Keratinocyte (primary cell): ENCODE data around the gene LDLRAD4. TPM values are rescaled to one million over a fixed set of nuclear protein-coding genes. Genes with fewer than 3 reads are reported as not detected.

ENCODE experiments used
- DNase-seq: peaks from one replicate; pipeline ENCODE4 v3.0.0-alpha.2; 2011; ENCODE audit warnings: low read depth, missing footprints, low spot score
- FAIRE-seq: peaks from 2 replicates; lab custom pipeline; 2011; peaks lifted over from hg19 to GRCh38; lab: Jason Lieb, UNC
- H2AFZ ChIP-seq: 2 replicates; pipeline ENCODE4 v1.6.0; 2012; ENCODE audit warnings: low read length, control low read depth, inconsistent platforms; ENCODE audit not compliant: control insufficient read depth
- H3K27ac ChIP-seq: 2 replicates; pipeline ENCODE4 v1.5.1; 2011; ENCODE audit warnings: low read length; ENCODE audit not compliant: control insufficient read depth, insufficient read depth
- H3K27me3 ChIP-seq: 3 replicates; pipeline ENCODE4 v1.6.0; 2011; ENCODE audit warnings: low read length; ENCODE audit not compliant: control insufficient read depth, insufficient read depth; ENCODE audit errors: extremely low read depth
- H3K36me3 ChIP-seq, 2 experiments: 2 replicates in 1 of 2; 3 replicates in 1 of 2; pipeline ENCODE4 v1.5.1; 2011; ENCODE audit warnings: low read length in 2 of 2, mild to moderate bottlenecking in 1 of 2; ENCODE audit not compliant: control insufficient read depth in 2 of 2, insufficient read depth in 2 of 2; ENCODE audit errors: extremely low read depth in 1 of 2
- H3K4me1 ChIP-seq: 3 replicates; pipeline ENCODE4 v1.5.1; 2011; ENCODE audit warnings: low read length; ENCODE audit not compliant: control insufficient read depth, insufficient read depth; ENCODE audit errors: extremely low read depth
- H3K4me2 ChIP-seq: 3 replicates; pipeline ENCODE4 v1.6.0; 2011; ENCODE audit warnings: low read depth, low read length; ENCODE audit not compliant: control insufficient read depth, insufficient read depth; ENCODE audit errors: extremely low read depth
- H3K4me3 ChIP-seq, 3 experiments: fragments of 200-600 bp in 1 of 3; sonication (generic) in 1 of 3; 2 replicates in 2 of 3; 3 replicates in 1 of 3; pipeline ENCODE4 v1.5.1; 2011 to 2016; ENCODE audit warnings: low read length in 3 of 3, mild to moderate bottlenecking in 3 of 3, control low read depth in 2 of 3, inconsistent platforms in 1 of 3, low read depth in 1 of 3, mixed read lengths in 1 of 3, mixed run types in 1 of 3, moderate library complexity in 1 of 3; ENCODE audit not compliant: control insufficient read depth in 2 of 3, insufficient read depth in 2 of 3; ENCODE audit errors: extremely low read depth in 1 of 3
- H3K79me2 ChIP-seq: 2 replicates; pipeline ENCODE4 v1.6.0; 2012; ENCODE audit warnings: low read length; ENCODE audit not compliant: control insufficient read depth, insufficient read depth
- H3K9ac ChIP-seq: 3 replicates; pipeline ENCODE4 v1.6.0; 2011; ENCODE audit warnings: low read length; ENCODE audit not compliant: control insufficient read depth, insufficient read depth; ENCODE audit errors: extremely low read depth
- H3K9me1 ChIP-seq: 3 replicates; pipeline ENCODE4 v1.6.0; 2011; ENCODE audit warnings: low read length; ENCODE audit not compliant: control insufficient read depth, insufficient read depth; ENCODE audit errors: extremely low read depth
- H3K9me3 ChIP-seq: 2 replicates; pipeline ENCODE4 v1.5.1; 2012; ENCODE audit warnings: low read depth, low read length; ENCODE audit not compliant: control insufficient read depth
- H4K20me1 ChIP-seq: 3 replicates; pipeline ENCODE4 v1.6.0; 2011; ENCODE audit warnings: low read length; ENCODE audit not compliant: control insufficient read depth, insufficient read depth; ENCODE audit errors: extremely low read depth
- CTCF ChIP-seq, 3 experiments: IDR thresholded peaks in 1 of 3; conservative IDR thresholded peaks in 1 of 3; optimal IDR thresholded peaks in 1 of 3; 2 replicates in 2 of 3; 3 replicates in 1 of 3; pipeline versions ENCODE3 to v1.5.1; 2011; ENCODE audit warnings: low read length in 3 of 3, mild to moderate bottlenecking in 3 of 3, moderate library complexity in 2 of 3, control low read depth in 1 of 3, inconsistent platforms in 1 of 3; ENCODE audit not compliant: insufficient read depth in 2 of 3; ENCODE audit errors: extremely low read depth in 1 of 3
- EZH2 ChIP-seq: IDR thresholded peaks from one replicate; pipeline ENCODE4 v1.6.1; 2012; ENCODE audit warnings: inconsistent platforms, mild to moderate bottlenecking, low read length, moderate library complexity
- dilution Hi-C: fragments of 300-500 bp; cut with MboI; formaldehyde crosslinking; loops from one replicate; pipeline ENCODE4 v1.7.0; 2020; ENCODE audit warnings: low sequenced_read_pairs; ENCODE audit not compliant: extremely low pct_ligation_motif_present
- polyA plus RNA-seq, 5 experiments: library from polyadenylated mRNA; depleted of rRNA in 3 of 5; stranded (reverse) in 3 of 5; stranded (forward) in 1 of 5; unstranded in 1 of 5; fragments of >200 nt; gene quantifications; 1 replicate in 1 of 5; 2 replicates in 3 of 5; 3 replicates in 1 of 5; pipeline versions ENCODE4 v1.2.1 to v1.2.3, GENCODE V29; 2011 to 2012; ENCODE audit warnings: missing spikeins in 2 of 5, low read depth in 1 of 5, low replicate concordance in 1 of 5

LDLRAD4 gene
- polyA plus RNA-seq, 1 donor (not counting 4 experiments of a cell fraction or from before 2014, with no cell fraction given): not detected

- Histone ChIP-seq H4K20me1 (no peaks in the 10 kb centered on the region), H3K4me2 (no peak overlapping the region), H3K27ac (no peak overlapping the region), H2AFZ (peak overlapping the region; percentile 37), H3K27me3 (peaks cover 10% of the 10 kb centered on the region), H3K9me1 (no peaks in the 10 kb centered on the region), H3K4me3 (no peak overlapping the region), H3K9me3 (peaks cover 11% of the 10 kb centered on the region), H3K36me3 (no peaks in the 10 kb centered on the region), H3K9ac (no peak overlapping the region), H3K4me1 (peaks cover 8% of the 10 kb centered on the region), H3K79me2 (no peaks in the 10 kb centered on the region)
- TF ChIP-seq EZH2 (no peak), CTCF (optimal IDR thresholded peaks at IDR 0.05 in 1 of 3, IDR thresholded peaks at IDR 0.05 in 1 of 3, conservative IDR thresholded peaks at IDR 0.05 in 1 of 3; ENCODE audit: extremely low read depth in 1 of 3, insufficient read depth in 2 of 3, low read length in 3 of 3) (no peak)
- dilution Hi-C loops: no loop called here
- DNase-seq (no peak), FAIRE-seq (no peak)
Observed at GRCh38 chr18:13502585-13502984, 284.0 kb downstream of the LDLRAD4 start.

- no peak overlapping the region for H2AFZ ChIP-seq
- H3K79me2 ChIP-seq: no peaks in the 10 kb centered on the region
- FAIRE-seq (no peak), DNase-seq (no peak)
- H3K9ac ChIP-seq: no peak overlapping the region
- no peak overlapping the region for H3K4me3 ChIP-seq
- no peaks in the 10 kb centered on the region for H3K36me3 ChIP-seq
- H4K20me1 ChIP-seq: no peaks in the 10 kb centered on the region
- dilution Hi-C loops: no loop called here
- peaks cover 5% of the 10 kb centered on the region for H3K9me3 ChIP-seq
- no peak overlapping the region for H3K27ac ChIP-seq
- peaks cover 8% of the 10 kb centered on the region for H3K4me1 ChIP-seq
- no peak for TF ChIP-seq CTCF (optimal IDR thresholded peaks at IDR 0.05 in 1 of 3, IDR thresholded peaks at IDR 0.05 in 1 of 3, conservative IDR thresholded peaks at IDR 0.05 in 1 of 3; ENCODE audit: extremely low read depth in 1 of 3, insufficient read depth in 2 of 3, low read length in 3 of 3)
- TF ChIP-seq EZH2: no peak
- no peak overlapping the region for H3K4me2 ChIP-seq
- H3K9me1 ChIP-seq: no peaks in the 10 kb centered on the region
- H3K27me3 ChIP-seq: peaks cover 10% of the 10 kb centered on the region
Observed at GRCh38 chr18:13503836-13504235, 285.3 kb downstream of the LDLRAD4 start.
